ENCODE results near the gene GGTLC1.

- TF ChIP-seq CTCF (IDR thresholded peaks at IDR 0.05) (no peak), POLR2A (IDR thresholded peaks at IDR 0.05) (no peak)
Measured at GRCh38 chr20:24027229-24027628, 38.6 kb upstream of the GGTLC1 start.
